ENCODE measurements around the gene ADGRF4.
"Not testable (repeated sequence)": the region's sequence is repeated elsewhere in the genome, so short reads cannot be mapped to it uniquely, and the experiment has no call there.

The ADGRF4 gene

DNA sequence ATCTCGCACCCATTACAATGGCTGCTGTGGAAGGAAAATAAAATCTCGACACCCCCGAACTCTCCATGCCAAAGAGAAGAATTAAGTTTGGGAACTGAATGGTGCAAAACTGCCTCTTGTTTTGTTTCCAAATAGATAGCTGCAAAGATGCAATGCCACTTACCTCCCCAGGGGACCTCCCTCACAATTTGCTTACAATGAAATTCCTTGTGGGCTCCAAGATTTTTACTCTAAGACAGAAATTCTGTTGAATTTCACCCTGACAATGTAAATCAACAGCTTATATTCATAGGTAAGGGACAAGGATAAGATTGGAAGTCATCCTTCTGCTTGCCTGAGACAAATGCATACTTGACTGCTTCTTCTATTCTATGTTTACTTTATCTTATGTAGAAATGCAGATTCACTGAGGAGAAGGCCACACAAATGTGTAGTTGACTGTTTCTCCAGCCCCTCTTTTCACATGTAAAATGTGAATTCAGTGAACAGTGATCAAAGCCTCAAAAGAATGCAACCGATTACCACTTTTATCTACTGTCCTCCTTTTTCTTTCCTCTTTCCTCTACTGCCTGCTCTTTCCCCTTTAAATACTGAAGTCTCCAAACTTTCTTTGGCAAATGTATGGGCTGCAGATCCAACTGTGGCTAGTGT is 36.6 kb downstream of the ADGRF4 start:
- DNase-seq (ENCODE audit: low spot score), result no peak

DNA sequence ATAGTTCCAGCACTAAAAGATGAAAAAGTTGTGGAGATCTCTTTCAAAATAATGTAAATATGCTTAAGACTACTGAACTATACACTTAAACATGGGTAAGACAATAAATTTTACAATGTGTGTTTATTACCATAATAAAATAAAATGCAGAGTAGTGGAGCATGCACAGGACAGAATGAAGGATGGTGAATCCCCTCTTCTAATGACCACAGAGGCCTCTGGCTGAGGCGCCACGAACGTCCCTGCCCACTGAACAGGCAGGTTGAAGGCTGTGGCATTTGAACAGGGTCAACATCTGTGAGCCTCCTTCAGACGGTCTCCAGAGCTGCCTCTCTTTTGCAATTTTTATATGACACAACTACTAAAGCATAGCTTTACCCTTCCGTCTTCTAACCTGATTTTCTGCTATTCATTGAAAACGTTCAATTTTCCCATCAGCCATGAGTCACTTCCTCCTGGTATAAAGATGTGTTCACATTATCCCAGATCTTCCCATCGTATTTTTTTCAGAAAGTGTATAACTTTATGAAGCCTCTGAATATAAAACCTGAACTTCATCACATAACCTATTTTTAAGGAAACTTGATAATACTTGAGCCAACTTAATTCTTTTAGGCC is 37.8 kb downstream of the ADGRF4 start:
- no peak for DNase-seq (ENCODE audit: low spot score)

DNA sequence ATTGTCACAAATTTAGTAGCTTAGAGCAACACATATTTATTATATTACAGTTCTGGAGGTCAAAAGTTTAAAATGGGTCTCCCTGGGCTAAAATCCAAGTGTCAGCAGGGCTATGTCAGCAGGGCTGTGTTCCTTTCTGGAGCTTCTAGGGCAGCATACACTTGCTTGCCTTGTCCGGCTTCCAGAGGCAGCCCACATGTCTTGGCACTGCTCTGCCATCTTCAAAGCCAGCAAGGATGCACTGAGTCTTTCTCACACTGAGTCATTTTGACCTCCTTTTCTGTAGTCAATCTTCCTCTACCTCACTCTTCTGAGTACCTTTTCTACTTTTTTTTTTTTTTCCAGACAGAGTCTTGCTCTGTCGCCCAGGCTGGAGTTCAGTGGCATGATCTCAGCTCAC is 39.0 kb downstream of the ADGRF4 start:
- peak; percentile 16 for DNase-seq (ENCODE audit: low spot score)

DNA sequence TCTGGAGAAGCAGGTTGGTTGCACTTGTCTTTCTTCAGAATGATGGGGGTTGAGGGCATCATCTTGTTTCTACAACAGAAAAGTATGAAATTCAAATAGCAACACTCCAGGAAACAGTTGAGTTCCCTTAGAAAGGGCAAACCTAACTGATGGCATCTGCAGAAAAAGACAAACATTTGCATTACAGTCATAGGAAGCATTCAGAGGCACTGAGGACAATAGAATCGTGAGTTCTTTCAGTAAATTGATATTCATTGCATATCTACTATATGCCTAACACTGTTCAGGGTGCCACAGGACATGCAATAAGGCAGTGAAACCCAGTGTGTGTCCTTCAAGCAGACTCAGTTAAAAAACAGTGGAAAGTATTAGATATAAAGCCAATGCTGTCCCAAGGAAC is 42.3 kb downstream of the ADGRF4 start:
- DNase-seq (ENCODE audit: low spot score), result no peak

DNA sequence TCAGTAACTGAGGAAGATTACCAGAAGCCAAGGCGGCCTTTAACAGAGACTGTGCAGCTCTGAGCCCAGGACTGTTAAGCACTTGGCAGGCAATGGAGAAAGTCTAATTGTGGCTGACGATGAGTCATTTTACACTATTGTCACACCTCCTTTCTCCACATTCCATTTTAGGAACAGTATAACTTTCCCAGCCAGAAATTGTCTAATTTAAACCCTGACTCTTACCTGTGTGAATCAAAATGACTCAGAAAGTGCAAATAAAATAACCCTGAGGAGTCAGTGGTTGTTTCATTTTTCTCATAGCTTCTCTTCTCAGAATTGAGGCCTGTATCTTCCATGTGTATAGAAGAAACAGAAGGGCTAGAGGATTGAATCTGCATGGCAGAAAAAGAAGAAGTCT is 43.4 kb downstream of the ADGRF4 start:
- no peak for DNase-seq (ENCODE audit: low spot score)

DNA sequence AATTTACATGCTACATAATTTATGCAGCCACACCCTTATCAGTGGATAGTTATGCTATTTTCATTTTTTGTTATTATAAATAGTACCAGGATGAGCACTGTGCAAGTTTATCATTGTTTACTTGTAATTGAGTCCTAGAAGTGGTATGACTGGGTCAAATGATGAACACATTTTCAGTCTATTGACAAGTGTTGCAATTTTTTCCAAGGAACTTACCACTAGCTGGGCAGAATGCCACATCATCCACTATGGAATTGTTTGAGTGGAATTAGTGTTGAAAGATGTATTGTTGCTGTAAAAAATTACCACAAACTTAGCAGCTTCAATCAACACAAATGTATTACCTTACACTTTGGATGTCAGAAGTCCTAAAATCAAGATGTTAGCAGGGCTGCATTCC is 45.4 kb downstream of the ADGRF4 start:
- DNase-seq (ENCODE audit: low spot score), result no peak

DNA sequence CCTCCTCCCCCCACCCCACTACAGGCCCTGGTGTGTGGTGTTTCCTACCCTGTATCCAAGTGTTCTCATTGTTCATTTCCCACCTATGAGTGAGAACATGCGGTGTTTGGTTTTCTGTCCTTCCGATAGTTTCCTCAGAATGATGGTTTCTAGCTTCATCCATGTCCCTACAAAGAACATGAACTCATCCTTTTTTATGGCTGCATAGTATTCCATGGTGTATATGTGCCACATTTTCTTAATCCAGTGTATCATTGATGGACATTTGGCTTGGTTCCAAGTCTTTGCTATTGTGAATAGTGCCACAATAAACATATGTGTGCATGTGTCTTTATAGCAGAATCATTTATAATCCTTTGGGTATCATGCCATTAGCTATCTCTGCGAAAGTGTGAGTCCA is 46.9 kb downstream of the ADGRF4 start:
- not testable (repeated sequence) for DNase-seq (ENCODE audit: low spot score)

DNA sequence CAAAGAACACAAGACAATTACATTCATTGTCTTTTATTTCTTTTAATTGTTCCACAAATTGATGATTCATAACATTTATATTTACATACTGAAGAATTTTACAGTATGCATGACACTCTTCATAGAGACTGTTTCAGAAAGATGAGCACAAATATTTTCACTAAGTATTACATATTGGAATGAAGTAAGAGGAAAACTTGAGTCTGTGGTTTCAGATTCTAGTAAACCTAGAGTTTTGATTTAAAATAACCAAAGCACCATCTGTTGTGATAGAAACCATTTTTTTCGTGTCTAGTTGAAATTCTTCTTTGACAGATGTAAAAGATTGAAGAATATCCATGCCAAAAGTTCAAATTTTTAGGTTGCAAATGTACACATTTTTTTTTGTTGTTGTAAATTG is 51.4 kb downstream of the ADGRF4 start:
- DNase-seq (ENCODE audit: low spot score), result no peak

DNA sequence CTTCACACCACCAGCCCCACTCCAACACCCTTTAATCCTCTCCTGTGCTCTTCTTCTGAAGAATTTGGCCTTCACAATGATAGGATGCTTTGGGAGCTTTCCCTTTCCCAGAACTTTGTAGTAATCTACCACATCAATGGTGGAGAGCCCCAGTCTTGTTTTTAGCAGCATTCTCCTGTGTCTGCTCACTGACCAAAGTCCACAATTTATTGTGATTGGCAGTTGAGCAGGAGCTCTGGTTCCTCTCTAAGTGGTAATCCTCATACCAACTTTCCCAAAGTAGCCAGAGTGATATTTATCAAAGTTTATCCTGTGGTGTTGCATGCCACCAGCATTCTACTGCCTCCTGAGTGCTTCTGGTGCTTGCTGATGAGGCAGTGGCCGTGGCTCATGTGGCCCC is 54.4 kb downstream of the ADGRF4 start:
- DNase-seq (ENCODE audit: low spot score), result no peak

DNA sequence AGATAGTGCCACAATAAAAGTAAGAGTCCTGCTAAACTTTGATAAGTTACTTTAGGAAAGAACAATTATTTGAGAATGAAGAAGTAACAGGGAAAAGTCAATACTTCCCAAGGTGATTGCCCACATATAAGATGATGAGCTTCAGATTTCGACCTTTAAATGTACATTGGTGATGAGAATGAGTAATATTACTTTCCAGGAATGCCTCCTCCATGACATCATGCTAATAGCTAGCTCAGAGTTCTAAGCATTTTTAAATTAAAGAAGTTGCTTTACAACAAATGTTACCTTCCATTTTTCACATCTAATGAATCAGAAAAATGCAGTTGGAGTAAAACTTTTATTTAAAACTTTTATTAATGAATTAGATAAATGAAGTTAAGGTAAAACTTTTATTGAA is 61.0 kb downstream of the ADGRF4 start:
- DNase-seq (ENCODE audit: low spot score), result no peak

DNA sequence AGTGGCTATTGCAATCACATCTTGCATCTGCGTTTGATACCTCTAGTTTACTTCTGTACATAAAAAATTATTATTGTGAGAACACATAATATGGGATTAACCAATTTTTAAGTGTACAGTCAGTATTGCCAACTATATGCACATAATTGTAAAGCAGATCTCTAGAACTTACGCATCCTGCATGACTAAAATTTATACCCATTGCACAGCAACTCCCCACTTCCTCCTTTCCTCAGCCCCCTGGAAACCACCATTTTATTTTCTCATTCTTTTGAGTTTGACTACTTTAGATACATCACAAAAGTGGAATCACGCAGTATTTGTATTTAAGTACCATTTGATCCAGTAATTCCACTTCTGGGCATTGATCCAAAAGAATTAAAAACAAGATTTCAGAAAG is 64.1 kb downstream of the ADGRF4 start:
- no peak for DNase-seq (ENCODE audit: low spot score)

DNA sequence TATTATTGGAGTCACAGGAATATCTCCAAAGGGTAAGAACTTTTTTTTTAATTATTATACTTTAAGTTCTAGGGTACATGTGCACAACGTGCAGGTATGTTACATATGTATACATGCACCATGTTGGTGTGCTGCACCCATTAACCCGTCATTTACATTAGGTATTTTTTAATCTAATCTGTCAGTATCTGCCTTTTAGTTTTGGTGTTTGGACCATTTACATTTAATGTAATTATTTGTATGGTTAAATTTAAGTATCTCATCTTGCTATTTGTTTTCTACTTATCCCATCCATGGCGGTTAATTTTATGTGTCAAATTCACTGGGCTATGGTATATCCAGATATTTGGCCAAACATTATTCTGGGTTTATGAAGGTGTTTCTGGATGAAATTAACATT is 68.1 kb downstream of the ADGRF4 start:
- DNase-seq (ENCODE audit: low spot score), result no peak

DNA sequence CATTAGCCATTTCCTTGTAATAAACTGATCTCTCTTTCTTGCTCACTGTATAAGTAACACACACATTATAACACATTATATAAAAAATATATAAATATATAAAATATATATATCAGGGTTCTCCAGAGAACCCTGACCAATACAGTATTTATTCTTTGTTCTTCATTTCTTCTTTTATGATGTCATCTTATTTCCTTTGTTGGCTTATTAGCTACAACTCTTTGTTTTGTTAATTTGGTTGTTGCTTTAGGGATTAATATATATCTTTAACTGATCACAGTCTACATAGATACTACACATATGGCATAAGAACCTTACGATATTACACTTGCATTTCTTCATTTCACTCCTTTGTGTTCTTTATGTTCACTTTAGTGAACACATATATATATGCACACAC is 68.7 kb downstream of the ADGRF4 start:
- DNase-seq (ENCODE audit: low spot score), result no peak

DNA sequence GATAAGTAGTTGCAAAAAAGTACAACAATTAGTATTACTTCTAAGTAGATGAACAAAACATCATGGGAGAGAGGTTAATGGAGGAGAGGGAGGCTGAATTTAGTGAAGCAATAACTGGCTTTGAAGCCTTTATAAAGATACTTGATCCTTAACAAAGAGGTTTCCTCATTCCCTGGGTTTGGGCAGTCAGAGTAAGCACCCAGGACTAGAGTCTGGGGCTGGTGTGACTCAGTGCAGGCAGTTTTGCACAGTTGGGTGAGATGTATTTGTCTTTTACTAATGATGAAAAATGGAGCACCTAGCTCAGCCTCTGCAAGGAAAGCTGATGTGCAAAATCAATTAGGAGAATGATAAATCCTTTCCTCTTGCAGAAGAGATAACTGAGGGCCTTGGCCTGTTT is 71.6 kb downstream of the ADGRF4 start:
- DNase-seq (ENCODE audit: low spot score), result no peak

All from globus pallidus (tissue), 1 donor.